A549 treated with RU486 at 1 μM for 4 hours (cell line): ENCODE results near the gene MED23. TPM values are rescaled to one million over a fixed set of nuclear protein-coding genes. Genes with fewer than 3 reads are reported as not detected.

Experiments used
- total RNA-seq: library from RNA; stranded (reverse); fragments of 200-300 nt; extraction: Qiagen RNA extraction; gene quantifications from 5 replicates; pipeline ENCODE4 v1.2.3, GENCODE V29; 2022; ENCODE audit warnings: low read depth

The MED23 gene, protein sequence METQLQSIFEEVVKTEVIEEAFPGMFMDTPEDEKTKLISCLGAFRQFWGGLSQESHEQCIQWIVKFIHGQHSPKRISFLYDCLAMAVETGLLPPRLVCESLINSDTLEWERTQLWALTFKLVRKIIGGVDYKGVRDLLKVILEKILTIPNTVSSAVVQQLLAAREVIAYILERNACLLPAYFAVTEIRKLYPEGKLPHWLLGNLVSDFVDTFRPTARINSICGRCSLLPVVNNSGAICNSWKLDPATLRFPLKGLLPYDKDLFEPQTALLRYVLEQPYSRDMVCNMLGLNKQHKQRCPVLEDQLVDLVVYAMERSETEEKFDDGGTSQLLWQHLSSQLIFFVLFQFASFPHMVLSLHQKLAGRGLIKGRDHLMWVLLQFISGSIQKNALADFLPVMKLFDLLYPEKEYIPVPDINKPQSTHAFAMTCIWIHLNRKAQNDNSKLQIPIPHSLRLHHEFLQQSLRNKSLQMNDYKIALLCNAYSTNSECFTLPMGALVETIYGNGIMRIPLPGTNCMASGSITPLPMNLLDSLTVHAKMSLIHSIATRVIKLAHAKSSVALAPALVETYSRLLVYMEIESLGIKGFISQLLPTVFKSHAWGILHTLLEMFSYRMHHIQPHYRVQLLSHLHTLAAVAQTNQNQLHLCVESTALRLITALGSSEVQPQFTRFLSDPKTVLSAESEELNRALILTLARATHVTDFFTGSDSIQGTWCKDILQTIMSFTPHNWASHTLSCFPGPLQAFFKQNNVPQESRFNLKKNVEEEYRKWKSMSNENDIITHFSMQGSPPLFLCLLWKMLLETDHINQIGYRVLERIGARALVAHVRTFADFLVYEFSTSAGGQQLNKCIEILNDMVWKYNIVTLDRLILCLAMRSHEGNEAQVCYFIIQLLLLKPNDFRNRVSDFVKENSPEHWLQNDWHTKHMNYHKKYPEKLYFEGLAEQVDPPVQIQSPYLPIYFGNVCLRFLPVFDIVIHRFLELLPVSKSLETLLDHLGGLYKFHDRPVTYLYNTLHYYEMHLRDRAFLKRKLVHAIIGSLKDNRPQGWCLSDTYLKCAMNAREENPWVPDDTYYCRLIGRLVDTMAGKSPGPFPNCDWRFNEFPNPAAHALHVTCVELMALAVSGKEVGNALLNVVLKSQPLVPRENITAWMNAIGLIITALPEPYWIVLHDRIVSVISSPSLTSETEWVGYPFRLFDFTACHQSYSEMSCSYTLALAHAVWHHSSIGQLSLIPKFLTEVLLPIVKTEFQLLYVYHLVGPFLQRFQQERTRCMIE (N-terminal part only)
- total RNA-seq = 4.5 to 7.3 TPM (median 7.1 TPM) in 5 replicates

GRCh38 chr6:131627724-131628682, at the start of gene MED23:
MED23 (minus strand) TSS chr6:131628242; CDS start chr6:131628049, 193 bp downstream.

DNA sequence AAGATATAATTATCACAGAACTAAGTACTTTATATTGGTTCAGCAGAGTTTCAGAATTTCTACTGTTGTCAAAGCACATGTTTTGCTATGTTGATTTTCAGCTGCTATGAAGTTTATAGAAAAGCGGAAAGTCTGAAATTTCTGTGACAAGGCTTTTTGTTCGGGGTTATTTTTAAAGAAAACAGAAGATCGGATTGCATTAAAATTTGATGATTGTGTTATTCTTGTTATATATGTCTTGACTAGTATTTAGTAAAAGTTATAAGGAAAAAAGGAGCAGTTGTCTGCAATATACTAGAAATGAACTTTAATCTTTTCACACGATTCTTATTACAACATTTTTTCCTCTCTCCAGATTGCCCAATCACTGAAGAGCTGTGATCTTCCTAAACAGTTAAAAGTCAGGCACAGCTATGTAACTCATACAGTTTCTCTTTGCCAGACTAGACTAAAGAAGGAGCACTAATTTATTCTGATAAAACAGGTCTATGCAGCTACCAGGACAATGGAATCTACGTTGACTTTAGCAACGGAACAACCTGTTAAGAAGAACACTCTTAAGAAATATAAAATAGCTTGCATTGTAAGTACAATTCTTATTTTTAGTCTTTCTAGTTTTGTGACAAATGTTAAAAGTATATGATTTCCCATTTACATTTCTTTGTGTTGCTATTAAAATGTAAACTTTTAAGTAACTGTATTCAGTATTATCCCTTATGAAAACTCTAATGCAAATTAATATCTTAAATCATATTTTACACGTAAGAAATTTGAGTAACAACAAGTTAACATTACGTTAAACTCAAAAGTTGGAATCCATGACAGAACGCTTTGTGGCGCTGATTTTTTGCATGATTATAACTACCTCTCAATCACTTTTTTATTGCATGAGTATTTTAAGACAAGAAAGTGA, 9.1 kb upstream of the MED23 start, which contains the start of gene ENPP3:
Gene ENPP3 (plus strand): TSS at position 423 of the 913 bp plus-strand sequence. CDS start 83 bp downstream, at position 506.

DNA sequence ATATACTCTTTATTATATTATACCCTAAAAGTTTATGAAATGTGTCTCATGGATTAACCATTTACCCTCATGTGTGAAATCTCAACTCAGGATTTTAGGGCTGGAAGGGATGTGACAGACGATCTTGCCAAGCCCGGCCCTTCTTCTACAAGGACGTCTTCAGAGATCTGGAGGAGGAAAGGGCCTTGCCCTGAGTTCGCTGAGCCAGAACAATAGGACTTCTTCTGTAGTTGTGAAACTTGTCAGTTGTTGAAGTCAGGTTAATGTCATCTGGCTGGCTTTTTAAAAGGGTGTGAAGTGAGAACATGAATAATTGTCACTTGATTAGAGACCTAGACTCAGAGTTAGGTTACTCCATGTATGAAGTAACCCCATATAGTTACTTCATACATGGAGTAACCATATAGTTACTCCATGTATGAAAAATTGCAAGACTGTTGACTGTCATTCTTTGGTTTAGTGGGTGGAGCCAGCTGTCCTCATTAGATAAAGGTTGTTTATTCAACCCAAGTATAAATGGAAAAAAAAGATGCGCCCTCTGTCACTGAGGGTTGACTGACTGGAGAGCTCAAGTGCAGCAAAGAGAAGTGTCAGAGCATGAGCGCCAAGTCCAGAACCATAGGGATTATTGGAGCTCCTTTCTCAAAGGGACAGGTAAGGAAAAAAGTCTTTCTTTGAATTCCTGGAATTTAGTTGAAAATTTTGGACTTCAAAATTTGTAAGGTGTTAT, 55.2 kb downstream of the MED23 start, which contains the start of gene ARG1:
Gene ARG1 (plus strand): TSS at position 541 of the 730 bp plus-strand sequence. CDS start 57 bp downstream, at position 598.

Other genes with a start within 250 kb of the MED23 start
- not detected in 5 replicates for gene ARG1, start 55.0 kb downstream of the MED23 start, total RNA-seq
- gene ENPP3, start 9.1 kb upstream of the MED23 start, total RNA-seq = not detected in 5 replicates
- not detected in 5 replicates for gene OR2A4, start 73.2 kb upstream of the MED23 start, total RNA-seq
- gene CTAGE9, start 82.8 kb upstream of the MED23 start, total RNA-seq = not detected in 5 replicates
- 0.95 to 1.7 TPM (median 1.6 TPM) in 5 replicates for gene ENPP1, start 179.8 kb upstream of the MED23 start, total RNA-seq